ENCODE results near the gene SLC25A47.
"Not testable (repeated sequence)": the region's sequence is repeated elsewhere in the genome, so short reads cannot be mapped to it uniquely, and the experiment has no call there.

SLC25A47 gene, protein sequence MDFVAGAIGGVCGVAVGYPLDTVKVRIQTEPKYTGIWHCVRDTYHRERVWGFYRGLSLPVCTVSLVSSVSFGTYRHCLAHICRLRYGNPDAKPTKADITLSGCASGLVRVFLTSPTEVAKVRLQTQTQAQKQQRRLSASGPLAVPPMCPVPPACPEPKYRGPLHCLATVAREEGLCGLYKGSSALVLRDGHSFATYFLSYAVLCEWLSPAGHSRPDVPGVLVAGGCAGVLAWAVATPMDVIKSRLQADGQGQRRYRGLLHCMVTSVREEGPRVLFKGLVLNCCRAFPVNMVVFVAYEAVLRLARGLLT

DNA sequence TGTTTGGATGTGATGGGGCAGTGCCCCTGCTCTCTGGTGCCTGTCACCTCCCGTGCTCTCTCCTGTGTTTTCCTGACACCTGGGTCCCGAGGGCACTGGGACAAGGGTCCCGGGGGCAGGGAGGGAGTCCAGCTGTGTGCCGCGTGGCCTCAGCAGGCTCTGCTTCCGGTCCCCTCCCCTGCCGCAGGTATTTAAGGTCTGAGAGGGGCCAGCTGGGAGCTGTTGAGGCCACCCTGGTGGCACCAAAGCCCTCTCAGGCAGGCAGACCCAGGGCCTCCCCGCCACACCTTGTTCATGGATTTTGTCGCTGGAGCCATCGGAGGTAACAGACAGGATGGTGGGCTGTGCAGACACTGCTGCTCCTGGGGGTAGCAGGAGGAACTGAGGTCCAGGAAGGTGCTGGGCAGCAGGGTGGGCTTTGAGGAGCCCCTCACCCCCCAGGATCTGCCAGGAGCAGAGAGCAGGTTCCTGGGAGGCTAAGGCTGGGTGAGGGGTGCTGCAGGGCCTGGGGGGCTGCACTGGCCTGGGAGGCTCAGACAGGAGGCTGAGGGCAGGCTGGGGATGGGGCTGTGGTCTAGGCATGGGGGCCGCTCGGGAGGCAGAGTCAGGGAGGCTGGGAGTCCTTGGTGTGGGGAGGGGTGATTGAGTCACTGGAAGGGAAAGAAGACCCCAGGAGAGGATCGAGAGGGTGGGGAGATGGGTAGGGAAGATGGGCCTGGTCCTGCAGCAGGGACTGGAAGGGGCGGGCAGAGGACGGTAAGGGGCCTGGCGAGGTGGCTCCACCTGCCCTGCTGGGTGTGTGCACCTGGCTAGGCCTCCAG, at the start of gene SLC25A47:
Gene SLC25A47 (plus strand): TSS at position 219 of the 821 bp plus-strand sequence. CDS start 76 bp downstream, at position 295.
- no peaks in the 10 kb centered on the region for H3K4me1 ChIP-seq (ENCODE audit: control insufficient read depth, low read depth, low read length)
- no peaks in the 10 kb centered on the region for H3K27me3 ChIP-seq (ENCODE audit: control insufficient read depth, insufficient read depth, low read length)
- H3K36me3 ChIP-seq (ENCODE audit: control insufficient read depth, low read depth, low read length) = no peaks in the 10 kb centered on the region
- H3K27ac ChIP-seq (ENCODE audit: low read length) = no peak within 1 kb of the TSS
- H3K4me3 ChIP-seq (ENCODE audit: low read length) = no peak within 1 kb of the TSS
- no peaks in the 10 kb centered on the region for H3K9me3 ChIP-seq (ENCODE audit: control insufficient read depth, low read depth, low read length)
- no peak within 1 kb of the TSS for H3K9ac ChIP-seq (ENCODE audit: low read length)

DNA sequence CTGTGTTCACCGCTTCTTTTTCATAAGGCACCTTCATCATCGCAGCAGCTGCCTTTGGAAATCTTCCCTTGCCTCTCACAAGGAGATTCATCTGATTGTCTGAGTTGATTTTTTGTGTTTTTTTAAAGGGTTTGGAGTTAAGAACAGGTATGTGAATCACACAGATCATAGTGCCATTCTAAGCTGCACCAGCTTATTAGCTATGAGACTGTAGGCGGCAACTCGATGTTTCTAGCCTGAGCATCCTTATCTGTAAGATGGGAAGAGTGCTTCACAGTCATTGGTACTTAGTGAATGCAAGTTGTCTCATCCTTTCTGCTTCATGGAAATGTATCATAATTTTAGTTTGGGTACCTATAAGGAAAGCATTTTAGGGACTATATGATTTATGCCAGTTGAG, 48.9 kb upstream of the SLC25A47 start:
- Histone ChIP-seq H3K36me3 (ENCODE audit: control insufficient read depth, low read depth, low read length) (peaks cover 20% of the 10 kb centered on the region), H3K27me3 (ENCODE audit: control insufficient read depth, insufficient read depth, low read length) (no peaks in the 10 kb centered on the region), H3K9me3 (ENCODE audit: control insufficient read depth, low read depth, low read length) (no peaks in the 10 kb centered on the region), H3K9ac (ENCODE audit: low read length) (no peak overlapping the region), H3K4me1 (ENCODE audit: control insufficient read depth, low read depth, low read length) (peaks cover 14% of the 10 kb centered on the region), H3K27ac (ENCODE audit: low read length) (no peak overlapping the region), H3K4me3 (ENCODE audit: low read length) (no peak overlapping the region)

DNA sequence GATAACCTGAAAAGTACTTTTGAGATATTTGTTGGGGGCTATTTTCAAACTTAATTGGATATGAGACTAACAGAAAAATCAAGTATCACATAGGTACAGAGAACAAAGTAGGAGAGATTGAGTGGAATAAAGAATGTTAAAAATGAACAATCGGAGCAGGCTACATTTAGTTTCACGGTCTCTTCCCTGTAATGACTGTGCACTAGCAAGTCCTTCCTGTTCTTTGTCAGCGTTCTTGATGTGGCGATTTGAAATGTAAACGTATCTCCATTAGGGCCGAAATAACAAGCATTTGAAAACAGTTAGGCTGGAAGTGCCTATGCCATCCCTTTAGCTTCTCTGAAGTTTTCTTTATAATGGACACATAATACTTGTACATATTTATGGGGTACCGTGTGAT, 47.9 kb upstream of the SLC25A47 start:
- Histone ChIP-seq H3K4me3 (ENCODE audit: low read length) (no peak overlapping the region), H3K9ac (ENCODE audit: low read length) (peak overlapping the region; percentile 8), H3K4me1 (ENCODE audit: control insufficient read depth, low read depth, low read length) (peaks cover 14% of the 10 kb centered on the region), H3K36me3 (ENCODE audit: control insufficient read depth, low read depth, low read length) (peaks cover 20% of the 10 kb centered on the region), H3K9me3 (ENCODE audit: control insufficient read depth, low read depth, low read length) (no peaks in the 10 kb centered on the region), H3K27ac (ENCODE audit: low read length) (no peak overlapping the region), H3K27me3 (ENCODE audit: control insufficient read depth, insufficient read depth, low read length) (no peaks in the 10 kb centered on the region)

DNA sequence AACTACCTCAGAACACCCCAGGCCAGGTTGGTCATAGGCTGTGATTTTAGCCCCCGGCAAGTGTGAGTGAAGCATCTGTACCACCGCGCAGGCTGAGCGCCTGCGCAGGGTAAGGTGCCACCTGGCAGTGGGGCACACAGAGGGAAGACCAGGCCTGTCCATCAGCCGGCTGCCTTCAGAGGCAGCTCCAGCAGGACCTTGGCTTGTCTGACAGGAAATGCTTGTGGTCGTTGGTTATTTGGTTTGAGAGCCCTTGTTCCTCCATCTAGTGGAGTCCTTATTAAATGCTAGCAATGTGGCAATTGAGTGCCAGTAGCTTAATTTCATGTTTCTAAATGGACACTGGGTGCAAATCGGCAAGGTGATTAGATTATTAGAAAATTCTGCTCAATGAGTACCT, 44.4 kb upstream of the SLC25A47 start:
- Histone ChIP-seq H3K4me1 (ENCODE audit: control insufficient read depth, low read depth, low read length) (peaks cover 14% of the 10 kb centered on the region), H3K36me3 (ENCODE audit: control insufficient read depth, low read depth, low read length) (peaks cover 20% of the 10 kb centered on the region)

DNA sequence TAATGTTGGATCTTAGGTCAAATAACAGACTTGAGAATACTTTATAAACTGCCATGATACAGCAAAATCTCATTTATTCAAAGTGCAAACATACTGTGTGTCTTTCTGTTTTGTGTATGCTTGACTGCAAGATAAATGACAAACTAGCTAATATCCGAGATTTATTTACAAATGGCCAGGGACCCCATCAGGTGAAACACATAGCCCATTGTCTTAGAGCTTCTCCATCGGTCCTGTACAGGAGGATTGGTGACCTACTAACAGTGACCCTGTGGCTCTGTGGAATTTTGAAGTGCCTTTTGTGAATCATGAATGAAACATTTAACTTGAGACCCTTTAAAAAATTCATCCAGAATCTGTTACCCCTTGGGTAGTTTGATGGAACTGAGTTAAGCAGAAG, 44.0 kb upstream of the SLC25A47 start:
- Histone ChIP-seq H3K9me3 (ENCODE audit: control insufficient read depth, low read depth, low read length) (no peaks in the 10 kb centered on the region), H3K9ac (ENCODE audit: low read length) (no peak overlapping the region), H3K4me1 (ENCODE audit: control insufficient read depth, low read depth, low read length) (peaks cover 16% of the 10 kb centered on the region), H3K27me3 (ENCODE audit: control insufficient read depth, insufficient read depth, low read length) (no peaks in the 10 kb centered on the region), H3K27ac (ENCODE audit: low read length) (no peak overlapping the region), H3K4me3 (ENCODE audit: low read length) (no peak overlapping the region), H3K36me3 (ENCODE audit: control insufficient read depth, low read depth, low read length) (peaks cover 20% of the 10 kb centered on the region)

More for the DNA sequence above, 44.4 kb upstream of the SLC25A47 start:
- Histone ChIP-seq H3K9ac (ENCODE audit: low read length) (no peak overlapping the region), H3K4me3 (ENCODE audit: low read length) (no peak overlapping the region), H3K27me3 (ENCODE audit: control insufficient read depth, insufficient read depth, low read length) (no peaks in the 10 kb centered on the region), H3K9me3 (ENCODE audit: control insufficient read depth, low read depth, low read length) (no peaks in the 10 kb centered on the region), H3K27ac (ENCODE audit: low read length) (no peak overlapping the region)

DNA sequence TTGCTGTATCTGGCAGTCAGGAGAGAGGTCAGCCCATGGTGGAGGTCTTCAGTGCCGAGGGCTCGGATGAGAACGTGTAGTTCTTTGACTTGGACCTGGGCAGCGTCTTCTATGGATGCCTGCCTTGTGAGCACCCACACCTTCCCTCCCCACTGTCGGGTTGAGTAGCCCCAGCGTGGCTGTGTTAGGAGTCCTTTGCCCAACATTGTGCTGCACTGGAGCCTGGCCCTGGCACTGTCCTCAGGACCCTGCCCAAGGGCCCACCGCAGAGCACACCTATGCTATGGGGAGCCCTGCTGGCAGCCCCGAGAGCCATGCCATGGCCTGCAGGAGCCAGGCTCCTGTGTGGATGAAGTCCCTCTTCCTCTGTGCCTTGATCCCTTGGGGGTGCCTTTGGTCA, 43.6 kb upstream of the SLC25A47 start:
- no peak overlapping the region for H3K9ac ChIP-seq (ENCODE audit: low read length)
- H3K4me1 ChIP-seq (ENCODE audit: control insufficient read depth, low read depth, low read length) = peaks cover 15% of the 10 kb centered on the region
- H3K9me3 ChIP-seq (ENCODE audit: control insufficient read depth, low read depth, low read length) = no peaks in the 10 kb centered on the region
- no peaks in the 10 kb centered on the region for H3K27me3 ChIP-seq (ENCODE audit: control insufficient read depth, insufficient read depth, low read length)
- no peak overlapping the region for H3K27ac ChIP-seq (ENCODE audit: low read length)
- no peak overlapping the region for H3K4me3 ChIP-seq (ENCODE audit: low read length)
- peaks cover 20% of the 10 kb centered on the region for H3K36me3 ChIP-seq (ENCODE audit: control insufficient read depth, low read depth, low read length)

DNA sequence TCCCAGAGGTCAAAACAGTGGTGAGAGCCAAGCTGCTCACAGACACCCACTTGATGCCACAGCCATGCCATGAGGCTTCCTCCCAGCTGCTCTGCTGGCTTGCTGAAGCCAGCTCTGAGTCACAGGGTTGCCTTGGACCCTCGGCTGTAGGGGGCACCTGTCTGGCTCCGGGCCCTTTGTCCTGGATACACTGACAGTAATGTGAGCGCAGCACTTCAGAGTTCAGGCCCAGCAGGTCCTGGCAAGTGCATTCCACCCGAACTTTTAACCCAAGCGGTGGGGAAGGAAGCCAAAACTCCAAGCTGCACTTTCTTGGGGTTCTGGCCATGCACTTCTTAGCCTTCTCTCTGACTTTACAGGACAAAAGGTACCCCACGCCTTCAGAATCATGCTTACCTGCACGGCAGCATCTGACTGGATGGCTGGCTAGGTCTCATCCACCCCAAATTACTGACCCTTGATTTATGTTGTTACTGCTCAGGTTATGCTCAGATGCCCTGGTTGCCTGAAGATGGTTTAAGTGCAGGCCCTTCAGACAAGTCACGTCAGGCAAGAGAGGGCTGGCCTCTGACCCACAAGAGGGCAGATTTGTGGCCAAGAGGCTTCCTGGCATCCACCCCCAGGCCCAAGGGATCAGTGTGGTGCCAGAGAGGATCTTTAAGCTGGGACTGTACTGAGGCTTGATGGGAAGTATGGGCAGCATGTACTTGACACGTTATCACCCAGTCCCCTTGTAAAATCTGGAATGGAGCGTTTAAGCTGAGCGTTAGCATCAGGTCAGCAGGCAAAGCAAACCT, 41.7 kb upstream of the SLC25A47 start:
- Histone ChIP-seq H3K4me3 (ENCODE audit: low read length) (no peak overlapping the region), H3K4me1 (ENCODE audit: control insufficient read depth, low read depth, low read length) (peaks cover 6% of the 10 kb centered on the region), H3K9me3 (ENCODE audit: control insufficient read depth, low read depth, low read length) (no peaks in the 10 kb centered on the region), H3K36me3 (ENCODE audit: control insufficient read depth, low read depth, low read length) (peaks cover 13% of the 10 kb centered on the region), H3K27ac (ENCODE audit: low read length) (no peak overlapping the region), H3K27me3 (ENCODE audit: control insufficient read depth, insufficient read depth, low read length) (no peaks in the 10 kb centered on the region), H3K9ac (ENCODE audit: low read length) (no peak overlapping the region)

DNA sequence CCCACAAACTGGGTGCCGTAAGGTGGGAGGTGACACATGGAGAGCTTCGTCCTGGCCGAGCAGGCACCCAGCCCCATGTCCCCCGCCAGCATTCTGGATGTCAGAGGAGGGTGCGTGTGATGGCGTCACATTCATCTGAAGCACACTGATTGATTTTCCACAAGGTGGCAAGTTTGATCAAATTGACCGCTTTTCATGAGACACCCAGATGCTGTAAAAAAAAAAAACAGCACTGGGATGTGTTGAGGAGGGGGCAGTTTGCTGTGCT, 41.1 kb upstream of the SLC25A47 start:
- Histone ChIP-seq H3K36me3 (ENCODE audit: control insufficient read depth, low read depth, low read length) (peaks cover 8% of the 10 kb centered on the region), H3K9me3 (ENCODE audit: control insufficient read depth, low read depth, low read length) (no peaks in the 10 kb centered on the region), H3K4me1 (ENCODE audit: control insufficient read depth, low read depth, low read length) (peaks cover 6% of the 10 kb centered on the region), H3K4me3 (ENCODE audit: low read length) (no peak overlapping the region), H3K9ac (ENCODE audit: low read length) (no peak overlapping the region), H3K27me3 (ENCODE audit: control insufficient read depth, insufficient read depth, low read length) (no peaks in the 10 kb centered on the region), H3K27ac (ENCODE audit: low read length) (no peak overlapping the region)

DNA sequence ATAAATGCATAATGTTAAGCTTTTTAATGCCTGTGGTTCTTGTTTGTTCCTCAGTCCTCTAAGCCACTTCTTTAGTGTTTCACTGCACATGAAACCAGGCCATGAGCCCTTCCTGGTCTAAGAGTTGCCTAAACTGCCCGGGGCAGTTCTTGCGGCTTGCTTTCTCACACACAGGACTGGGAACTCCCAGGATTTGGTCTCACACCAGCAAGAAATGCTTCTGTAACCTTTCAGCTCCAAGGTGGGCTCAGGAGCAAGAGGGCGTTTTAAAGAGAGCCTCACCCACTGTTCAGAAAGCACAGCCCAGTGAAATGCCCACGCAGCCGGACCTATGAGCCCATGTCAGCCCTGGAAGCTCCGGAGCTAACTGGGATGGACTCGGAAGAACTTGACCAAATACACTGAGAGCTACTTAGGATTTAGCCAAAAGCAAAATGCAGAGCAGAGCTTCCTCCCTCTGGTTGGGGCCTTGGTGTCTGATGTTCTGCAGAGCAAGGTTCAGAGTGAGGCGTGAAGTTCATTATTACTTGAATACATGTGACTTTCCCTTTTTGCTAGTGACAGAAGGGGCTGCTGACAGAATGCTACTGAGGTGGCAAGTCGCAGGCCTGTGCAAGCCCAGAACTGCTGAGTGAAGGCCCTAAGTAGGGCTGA, 40.2 kb upstream of the SLC25A47 start:
- Histone ChIP-seq H3K9me3 (ENCODE audit: control insufficient read depth, low read depth, low read length) (no peaks in the 10 kb centered on the region), H3K27ac (ENCODE audit: low read length) (no peak overlapping the region), H3K9ac (ENCODE audit: low read length) (no peak overlapping the region), H3K36me3 (ENCODE audit: control insufficient read depth, low read depth, low read length) (no peaks in the 10 kb centered on the region), H3K4me1 (ENCODE audit: control insufficient read depth, low read depth, low read length) (peaks cover 6% of the 10 kb centered on the region), H3K27me3 (ENCODE audit: control insufficient read depth, insufficient read depth, low read length) (no peaks in the 10 kb centered on the region), H3K4me3 (ENCODE audit: low read length) (no peak overlapping the region)

DNA sequence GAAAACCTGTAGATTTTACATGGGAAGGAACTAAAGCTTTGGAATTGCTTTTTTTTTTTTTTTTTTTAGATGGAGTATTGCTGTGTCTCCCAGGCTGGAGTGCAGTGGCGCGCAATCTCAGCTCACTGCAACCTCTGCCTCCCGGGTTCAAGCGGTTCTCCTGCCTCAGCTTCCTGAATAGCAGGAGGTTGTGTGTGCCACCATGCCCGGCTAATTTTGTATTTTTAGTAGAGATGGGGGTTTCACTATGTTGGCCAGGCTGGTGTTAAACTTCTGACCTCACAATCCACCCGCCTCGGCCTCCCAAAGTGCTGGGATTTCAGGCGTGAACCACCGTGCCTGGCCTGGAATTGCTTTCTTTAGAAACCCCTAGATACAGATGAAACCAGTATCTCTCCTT, 39.7 kb upstream of the SLC25A47 start:
- not testable (repeated sequence) for H3K4me1 ChIP-seq (ENCODE audit: control insufficient read depth, low read depth, low read length); H3K27ac ChIP-seq (ENCODE audit: low read length)

More for the DNA sequence above, 39.7 kb upstream of the SLC25A47 start:
- not testable (repeated sequence) for H3K4me3 ChIP-seq (ENCODE audit: low read length); H3K36me3 ChIP-seq (ENCODE audit: control insufficient read depth, low read depth, low read length); H3K9me3 ChIP-seq (ENCODE audit: control insufficient read depth, low read depth, low read length); H3K9ac ChIP-seq (ENCODE audit: low read length); H3K27me3 ChIP-seq (ENCODE audit: control insufficient read depth, insufficient read depth, low read length)

All from iPS-18a (cell line).